HG03469 (cell line): ENCODE measurements around the gene COL11A1.
"Not testable (repeated sequence)": the region's sequence is repeated elsewhere in the genome, so short reads cannot be mapped to it uniquely, and the experiment has no call there.

Experiments used
- ATAC-seq: cut with Tn5 transposase; IDR thresholded peaks from one replicate; pipeline ENCODE4 v1.9.1; 2021; ENCODE audit warnings: mild to moderate bottlenecking, moderate library complexity, moderate number of reproducible peaks; ENCODE audit not compliant: unreplicated experiment

The COL11A1 gene

GRCh38 chr1:103087256-103087655, 21.1 kb downstream of the COL11A1 start:
- no peak for ATAC-seq

GRCh38 chr1:103084181-103084580, 24.1 kb downstream of the COL11A1 start:
- no peak for ATAC-seq

GRCh38 chr1:103075316-103076000, 32.9 kb downstream of the COL11A1 start:
- ATAC-seq, result no peak

- no peak for ATAC-seq
These were observed 34.1 kb downstream of the COL11A1 start for GRCh38 chr1:103074224-103074623.

- ATAC-seq, result no peak
These were observed 39.1 kb downstream of the COL11A1 start for GRCh38 chr1:103069201-103069600.

GRCh38 chr1:103063921-103064320, 44.4 kb downstream of the COL11A1 start:
- no peak for ATAC-seq

- no peak for ATAC-seq
These were observed 49.9 kb downstream of the COL11A1 start for GRCh38 chr1:103058391-103058790.

- ATAC-seq, result no peak
These were observed 51.9 kb downstream of the COL11A1 start for GRCh38 chr1:103056423-103056822.

GRCh38 chr1:103028110-103028509, 80.2 kb downstream of the COL11A1 start:
- not testable (repeated sequence) for ATAC-seq

- ATAC-seq, result no peak
These were observed 82.4 kb downstream of the COL11A1 start for GRCh38 chr1:103025858-103026409.

GRCh38 chr1:103024051-103024450, 84.3 kb downstream of the COL11A1 start:
- no peak for ATAC-seq

- no peak for ATAC-seq
These were observed 106.3 kb downstream of the COL11A1 start for GRCh38 chr1:103002005-103002404.

GRCh38 chr1:102978874-102979273, 129.4 kb downstream of the COL11A1 start:
- no peak for ATAC-seq

- no peak for ATAC-seq
These were observed 131.0 kb downstream of the COL11A1 start for GRCh38 chr1:102977292-102977691.

- ATAC-seq, result no peak
These were observed 137.7 kb downstream of the COL11A1 start for GRCh38 chr1:102970496-102971078.

- ATAC-seq, result no peak
These were observed 140.5 kb downstream of the COL11A1 start for GRCh38 chr1:102967786-102968185.

GRCh38 chr1:102961549-102961948, 146.8 kb downstream of the COL11A1 start:
- no peak for ATAC-seq

- ATAC-seq, result no peak
These were observed 153.7 kb downstream of the COL11A1 start for GRCh38 chr1:102954576-102954975.

- no peak for ATAC-seq
These were observed 155.9 kb downstream of the COL11A1 start for GRCh38 chr1:102952400-102952799.

GRCh38 chr1:102942324-102942723, 166.0 kb downstream of the COL11A1 start:
- ATAC-seq, result no peak

- no peak for ATAC-seq
These were observed 166.9 kb downstream of the COL11A1 start for GRCh38 chr1:102941366-102941947.

- no peak for ATAC-seq
These were observed 170.9 kb downstream of the COL11A1 start for GRCh38 chr1:102937401-102937800.
